Cardiac muscle cell (in vitro differentiated cells and primary cell): ENCODE measurements around the gene SPACA9. TPM values are rescaled to one million over a fixed set of nuclear protein-coding genes. Genes with fewer than 3 reads are reported as not detected.

Experiments used
- DNase-seq, 2 donors: peaks; one replicate each; pipeline versions ENCODE4 v3.0.0 to v3.0.0-alpha.2; 2010 to 2017; ENCODE audit warnings: low read depth in 1 of 2, low spot score in 1 of 2
- H3K27ac ChIP-seq: fragments of 200-600 bp; sonication (generic); 2 replicates; pipeline ENCODE4 v1.5.1; 2016
- H3K27me3 ChIP-seq: fragments of 200-600 bp; sonication (generic); 2 replicates; pipeline ENCODE4 v1.6.0; 2016; ENCODE audit warnings: control low read depth
- H3K36me3 ChIP-seq: fragments of 200-600 bp; sonication (generic); 2 replicates; pipeline ENCODE4 v1.5.1; 2016; ENCODE audit warnings: control low read depth
- H3K4me1 ChIP-seq: fragments of 200-600 bp; sonication (generic); 2 replicates; pipeline ENCODE4 v1.8.1; 2017; ENCODE audit warnings: low read depth, mild to moderate bottlenecking, mixed run types
- H3K4me3 ChIP-seq: fragments of 200-600 bp; sonication (generic); 2 replicates; pipeline ENCODE4 v1.5.1; 2016; ENCODE audit warnings: mild to moderate bottlenecking
- H3K9me3 ChIP-seq: fragments of 200-600 bp; sonication (generic); 2 replicates; pipeline ENCODE4 v1.5.1; 2017; ENCODE audit warnings: low read depth, mild to moderate bottlenecking, control low read depth
- CTCF ChIP-seq: IDR thresholded peaks from 2 replicates; pipeline ENCODE4 v1.5.1; 2012; ENCODE audit warnings: low read depth, mild to moderate bottlenecking, low read length
- polyA plus RNA-seq: library from polyadenylated mRNA; unstranded; fragments of >200 nt; fragmentation: Nextera tagmentation; extraction: Ambion mirVana; gene quantifications from 2 replicates; pipeline ENCODE4 v1.2.1, GENCODE V29; 2016
- total RNA-seq: library from RNA; depleted of rRNA; stranded (reverse); fragments of >200 nt; gene quantifications from 2 replicates; pipeline ENCODE4 v1.2.3, GENCODE V29; 2016

Gene SPACA9
- total and polyA plus RNA-seq, 2 experiments from 2014 or later = 6.4 to 13.2 TPM

- no peaks in the 10 kb centered on the region for H3K27me3 ChIP-seq
- TF ChIP-seq CTCF = no peak
- no peak for DNase-seq
- no peak overlapping the region for H3K4me3 ChIP-seq
- no peaks in the 10 kb centered on the region for H3K9me3 ChIP-seq
- H3K4me1 ChIP-seq = peaks cover 12% of the 10 kb centered on the region
- H3K36me3 ChIP-seq = no peaks in the 10 kb centered on the region
- H3K27ac ChIP-seq = no peak overlapping the region
Observed at GRCh38 chr9:132937463-132937901, 58.8 kb downstream of the SPACA9 start.

- no peak for TF ChIP-seq CTCF
- H3K27me3 ChIP-seq = no peaks in the 10 kb centered on the region
Observed at GRCh38 chr9:132939169-132939568, 60.5 kb downstream of the SPACA9 start.

More at GRCh38 chr9:132939169-132939568, 60.5 kb downstream of the SPACA9 start:
- Histone ChIP-seq H3K27ac (peak overlapping the region; percentile 17), H3K9me3 (no peaks in the 10 kb centered on the region), H3K4me1 (peaks cover 24% of the 10 kb centered on the region), H3K36me3 (no peaks in the 10 kb centered on the region), H3K4me3 (no peak overlapping the region)
- no peak for DNase-seq

Other genes starting within 250 kb of the SPACA9 start
- gene DDX31, start 208.9 kb upstream of the SPACA9 start, total RNA-seq = 9.1 and 15.8 TPM in 2 replicates
- gene DDX31, start 208.9 kb upstream of the SPACA9 start, polyA plus RNA-seq = 4.9 and 5.8 TPM in 2 replicates
- 10.7 and 12.9 TPM in 2 replicates for gene GTF3C4, start 208.4 kb upstream of the SPACA9 start, total RNA-seq
- 8.3 and 9.2 TPM in 2 replicates for gene GTF3C4, start 208.4 kb upstream of the SPACA9 start, polyA plus RNA-seq
- gene AK8, start 614 bp upstream of the SPACA9 start, total RNA-seq = 0.25 and 0.83 TPM in 2 replicates
- gene AK8, start 614 bp upstream of the SPACA9 start, polyA plus RNA-seq = 0.70 and 1.9 TPM in 2 replicates
- 28.5 and 52.3 TPM in 2 replicates for gene TSC1, start 65.7 kb downstream of the SPACA9 start, total RNA-seq
- 21.1 and 28.8 TPM in 2 replicates for gene TSC1, start 65.7 kb downstream of the SPACA9 start, polyA plus RNA-seq
- 0.06 and 0.07 TPM in 2 replicates for gene GFI1B, start 99.8 kb downstream of the SPACA9 start, total RNA-seq
- gene GFI1B, start 99.8 kb downstream of the SPACA9 start, polyA plus RNA-seq = not detected in 2 replicates
- 83.5 and 99.5 TPM in 2 replicates for gene GTF3C5, start 152.1 kb downstream of the SPACA9 start, total RNA-seq
- 81.5 and 84.0 TPM in 2 replicates for gene GTF3C5, start 152.1 kb downstream of the SPACA9 start, polyA plus RNA-seq
- 1.1 and 1.6 TPM in 2 replicates for gene CEL, start 183.1 kb downstream of the SPACA9 start, total RNA-seq
- gene CEL, start 183.1 kb downstream of the SPACA9 start, polyA plus RNA-seq = 0.73 and 1.3 TPM in 2 replicates
- 58.3 and 65.7 TPM in 2 replicates for gene RALGDS, start 242.3 kb downstream of the SPACA9 start, total RNA-seq
- 49.7 and 50.4 TPM in 2 replicates for gene RALGDS, start 242.3 kb downstream of the SPACA9 start, polyA plus RNA-seq